GM23338 (cell line): ENCODE measurements around the gene HENMT1. TPM values are rescaled to one million over a fixed set of nuclear protein-coding genes. Genes with fewer than 3 reads are reported as not detected.

Source experiments
- ATAC-seq: fragments of 200-7000 bp; cut with Tn5 transposase; 3 replicates; pipeline ENCODE4 v1.9.1; 2020
- DNase-seq: peaks from one replicate; pipeline ENCODE4 v3.0.0-alpha.2; 2015; ENCODE audit warnings: low spot score
- H2AFZ ChIP-seq: fragments of 200-600 bp; sonication (generic); 2 replicates; pipeline ENCODE4 v1.8.0; 2016; ENCODE audit warnings: antibody characterized with exemption, mild to moderate bottlenecking, moderate library complexity
- H3F3A ChIP-seq: fragments of 200-600 bp; sonication (generic); replicated peaks from 2 replicates; pipeline ENCODE4 v1.8.0; 2017; ENCODE audit warnings: antibody characterized with exemption, mixed run types, low read depth
- H3K27ac ChIP-seq: fragments of 200-600 bp; sonication (generic); 2 replicates; pipeline ENCODE4 v1.6.1; 2016; ENCODE audit warnings: low read depth
- H3K27me3 ChIP-seq: fragments of 200-600 bp; sonication (generic); 2 replicates; pipeline ENCODE4 v1.8.0; 2016; ENCODE audit warnings: mild to moderate bottlenecking, mixed run types, moderate library complexity; ENCODE audit not compliant: insufficient read depth
- H3K36me3 ChIP-seq: fragments of 200-600 bp; sonication (generic); 2 replicates; pipeline ENCODE4 v1.8.0; 2016; ENCODE audit warnings: mild to moderate bottlenecking; ENCODE audit not compliant: insufficient read depth
- H3K4me1 ChIP-seq: fragments of 200-600 bp; sonication (generic); 2 replicates; pipeline ENCODE4 v1.8.0; 2016; ENCODE audit warnings: mild to moderate bottlenecking, moderate library complexity; ENCODE audit not compliant: insufficient read depth
- H3K4me2 ChIP-seq: fragments of 200-600 bp; sonication (generic); 2 replicates; pipeline ENCODE4 v1.7.1; 2017; ENCODE audit warnings: mixed run types
- H3K4me3 ChIP-seq: fragments of 200-600 bp; sonication (generic); 2 replicates; pipeline ENCODE4 v1.6.1; 2016; ENCODE audit warnings: mixed run types
- H3K79me2 ChIP-seq: fragments of 200-600 bp; sonication (generic); replicated peaks from 2 replicates; pipeline ENCODE4 v1.8.0; 2017; ENCODE audit warnings: mild to moderate bottlenecking; ENCODE audit not compliant: insufficient read depth
- H3K9me2 ChIP-seq: fragments of 200-600 bp; sonication (generic); 2 replicates; pipeline ENCODE4 v1.8.0; 2017; ENCODE audit not compliant: insufficient read depth
- H4K20me1 ChIP-seq: fragments of 200-600 bp; sonication (generic); replicated peaks from 2 replicates; pipeline ENCODE4 v1.8.0; 2017; ENCODE audit warnings: mild to moderate bottlenecking; ENCODE audit not compliant: insufficient read depth
- H3K27ac Mint-ChIP-seq: 2 replicates; pipeline ENCODE4 v1.8.0; 2020; ENCODE audit warnings: inconsistent platforms, mild to moderate bottlenecking, moderate library complexity, mixed read lengths
- H3K27me3 Mint-ChIP-seq: 3 replicates; pipeline ENCODE4 v1.8.0; 2022; ENCODE audit warnings: low read depth, mild to moderate bottlenecking, moderate library complexity, mixed read lengths, inconsistent platforms; ENCODE audit not compliant: insufficient read depth, poor library complexity
- H3K36me3 Mint-ChIP-seq: 3 replicates; pipeline ENCODE4 v1.8.0; 2021; ENCODE audit warnings: low read depth, mild to moderate bottlenecking, inconsistent platforms, moderate library complexity, mixed read lengths
- H3K4me1 Mint-ChIP-seq: 3 replicates; pipeline ENCODE4 v1.8.0; 2020; ENCODE audit warnings: mild to moderate bottlenecking, inconsistent platforms, mixed read lengths
- H3K4me3 Mint-ChIP-seq: 3 replicates; pipeline ENCODE4 v1.8.0; 2021; ENCODE audit warnings: moderate library complexity, mild to moderate bottlenecking, inconsistent platforms, mixed read lengths
- H3K9me3 Mint-ChIP-seq: 3 replicates; pipeline ENCODE4 v1.8.0; 2020; ENCODE audit warnings: moderate library complexity, mild to moderate bottlenecking, inconsistent platforms, mixed read lengths
- CREB1 ChIP-seq: fragments of 250-450 bp; sonication (Bioruptor Pico); IDR thresholded peaks from 2 replicates; pipeline ENCODE4 v1.5.0; 2020; ENCODE audit warnings: low read depth, mild to moderate bottlenecking, moderate library complexity
- EZH2 ChIP-seq: fragments of 200-600 bp; sonication (generic); IDR thresholded peaks from one replicate; pipeline ENCODE4 v1.8.0; 2017; ENCODE audit warnings: antibody characterized with exemption, mild to moderate bottlenecking, low read depth; ENCODE audit not compliant: unreplicated experiment
- EZH2phosphoT487 ChIP-seq: fragments of 200-600 bp; sonication (generic); IDR thresholded peaks from one replicate; pipeline ENCODE4 v1.8.1; 2018; ENCODE audit warnings: antibody characterized with exemption; ENCODE audit not compliant: unreplicated experiment
- JUNB ChIP-seq: IDR thresholded peaks from one replicate; pipeline ENCODE4 v1.6.1; 2016; ENCODE audit warnings: antibody characterized with exemption; ENCODE audit not compliant: unreplicated experiment
- NANOG ChIP-seq: IDR thresholded peaks from 2 replicates; pipeline ENCODE4 v1.6.1; 2016; ENCODE audit warnings: antibody characterized with exemption, borderline replicate concordance
- POLR2AphosphoS5 ChIP-seq: IDR thresholded peaks from 2 replicates; pipeline ENCODE4 v1.6.1; 2016; ENCODE audit warnings: antibody characterized with exemption, low read depth
- REST ChIP-seq: IDR thresholded peaks from one replicate; pipeline ENCODE4 v1.6.1; 2018; ENCODE audit warnings: antibody characterized with exemption; ENCODE audit not compliant: unreplicated experiment
- STAT1 ChIP-seq: IDR thresholded peaks from one replicate; pipeline ENCODE4 v1.6.1; 2016; ENCODE audit warnings: antibody characterized with exemption; ENCODE audit not compliant: unreplicated experiment
- ZNF114 ChIP-seq: fragments of 250-450 bp; sonication (Bioruptor Pico); IDR thresholded peaks from 2 replicates; pipeline ENCODE4 v1.5.0; 2020; ENCODE audit warnings: mild to moderate bottlenecking, moderate library complexity
- ZNF331 ChIP-seq: fragments of 250-450 bp; sonication (Bioruptor Pico); IDR thresholded peaks from 2 replicates; pipeline ENCODE4 v1.5.0; 2020; ENCODE audit warnings: low read depth, mild to moderate bottlenecking, moderate library complexity
- polyA plus RNA-seq: library from polyadenylated mRNA; unstranded; fragments of >200 nt; fragmentation: Nextera tagmentation; extraction: Ambion mirVana; gene quantifications from 2 replicates; pipeline ENCODE4 v1.2.1, GENCODE V29; 2016
- total RNA-seq: library from RNA; depleted of rRNA; stranded (reverse); fragments of >200 nt; shearing (Covaris generic); gene quantifications from 2 replicates; pipeline ENCODE4 v1.2.3, GENCODE V29; 2014
- TF ChIP-seq, protein P1 (sequence below): fragments of 250-450 bp; sonication (Bioruptor Pico); IDR thresholded peaks from 2 replicates; pipeline ENCODE4 v1.5.0; 2020; ENCODE audit warnings: mild to moderate bottlenecking, moderate library complexity
- TF ChIP-seq, protein P2 (sequence below), 2 experiments: fragments of 200-600 bp in 1 of 2; sonication (generic) in 1 of 2; conservative IDR thresholded peaks; 2 replicates each; pipeline versions ENCODE4 v1.5.1 to v1.6.1; 2016 to 2017; ENCODE audit warnings: antibody characterized with exemption in 2 of 2, low read depth in 2 of 2, mild to moderate bottlenecking in 2 of 2, moderate library complexity in 1 of 2
- TF ChIP-seq, protein P3 (sequence below): IDR thresholded peaks from 2 replicates; pipeline ENCODE4 v1.6.1; 2016; ENCODE audit warnings: antibody characterized with exemption

The HENMT1 gene
- total and polyA plus RNA-seq, 2 experiments from 2014 or later = 4.7 to 9.7 TPM

- Histone ChIP-seq H3K79me2 (no peaks in the 10 kb centered on the region), H2AFZ (no peak overlapping the region), H3K4me2 (no peak overlapping the region), H4K20me1 (no peaks in the 10 kb centered on the region), H3K36me3 (no peaks in the 10 kb centered on the region), H3F3A (no peaks in the 10 kb centered on the region), H3K9me2 (no peaks in the 10 kb centered on the region), H3K27me3 (peaks cover 21% of the 10 kb centered on the region), H3K4me3 (no peak overlapping the region), H3K4me1 (no peaks in the 10 kb centered on the region; the same call in 1 of the 2 replicates), H3K27ac (no peak overlapping the region)
- peaks cover 2% of the 10 kb centered on the region; the same call in 1 of the 3 replicates for H3K36me3 Mint-ChIP-seq
- H3K27me3 Mint-ChIP-seq = peaks cover 20% of the 10 kb centered on the region
- ATAC-seq (no peak), DNase-seq (no peak)
- no peak overlapping the region for H3K27ac Mint-ChIP-seq
- TF ChIP-seq, protein P1, sequence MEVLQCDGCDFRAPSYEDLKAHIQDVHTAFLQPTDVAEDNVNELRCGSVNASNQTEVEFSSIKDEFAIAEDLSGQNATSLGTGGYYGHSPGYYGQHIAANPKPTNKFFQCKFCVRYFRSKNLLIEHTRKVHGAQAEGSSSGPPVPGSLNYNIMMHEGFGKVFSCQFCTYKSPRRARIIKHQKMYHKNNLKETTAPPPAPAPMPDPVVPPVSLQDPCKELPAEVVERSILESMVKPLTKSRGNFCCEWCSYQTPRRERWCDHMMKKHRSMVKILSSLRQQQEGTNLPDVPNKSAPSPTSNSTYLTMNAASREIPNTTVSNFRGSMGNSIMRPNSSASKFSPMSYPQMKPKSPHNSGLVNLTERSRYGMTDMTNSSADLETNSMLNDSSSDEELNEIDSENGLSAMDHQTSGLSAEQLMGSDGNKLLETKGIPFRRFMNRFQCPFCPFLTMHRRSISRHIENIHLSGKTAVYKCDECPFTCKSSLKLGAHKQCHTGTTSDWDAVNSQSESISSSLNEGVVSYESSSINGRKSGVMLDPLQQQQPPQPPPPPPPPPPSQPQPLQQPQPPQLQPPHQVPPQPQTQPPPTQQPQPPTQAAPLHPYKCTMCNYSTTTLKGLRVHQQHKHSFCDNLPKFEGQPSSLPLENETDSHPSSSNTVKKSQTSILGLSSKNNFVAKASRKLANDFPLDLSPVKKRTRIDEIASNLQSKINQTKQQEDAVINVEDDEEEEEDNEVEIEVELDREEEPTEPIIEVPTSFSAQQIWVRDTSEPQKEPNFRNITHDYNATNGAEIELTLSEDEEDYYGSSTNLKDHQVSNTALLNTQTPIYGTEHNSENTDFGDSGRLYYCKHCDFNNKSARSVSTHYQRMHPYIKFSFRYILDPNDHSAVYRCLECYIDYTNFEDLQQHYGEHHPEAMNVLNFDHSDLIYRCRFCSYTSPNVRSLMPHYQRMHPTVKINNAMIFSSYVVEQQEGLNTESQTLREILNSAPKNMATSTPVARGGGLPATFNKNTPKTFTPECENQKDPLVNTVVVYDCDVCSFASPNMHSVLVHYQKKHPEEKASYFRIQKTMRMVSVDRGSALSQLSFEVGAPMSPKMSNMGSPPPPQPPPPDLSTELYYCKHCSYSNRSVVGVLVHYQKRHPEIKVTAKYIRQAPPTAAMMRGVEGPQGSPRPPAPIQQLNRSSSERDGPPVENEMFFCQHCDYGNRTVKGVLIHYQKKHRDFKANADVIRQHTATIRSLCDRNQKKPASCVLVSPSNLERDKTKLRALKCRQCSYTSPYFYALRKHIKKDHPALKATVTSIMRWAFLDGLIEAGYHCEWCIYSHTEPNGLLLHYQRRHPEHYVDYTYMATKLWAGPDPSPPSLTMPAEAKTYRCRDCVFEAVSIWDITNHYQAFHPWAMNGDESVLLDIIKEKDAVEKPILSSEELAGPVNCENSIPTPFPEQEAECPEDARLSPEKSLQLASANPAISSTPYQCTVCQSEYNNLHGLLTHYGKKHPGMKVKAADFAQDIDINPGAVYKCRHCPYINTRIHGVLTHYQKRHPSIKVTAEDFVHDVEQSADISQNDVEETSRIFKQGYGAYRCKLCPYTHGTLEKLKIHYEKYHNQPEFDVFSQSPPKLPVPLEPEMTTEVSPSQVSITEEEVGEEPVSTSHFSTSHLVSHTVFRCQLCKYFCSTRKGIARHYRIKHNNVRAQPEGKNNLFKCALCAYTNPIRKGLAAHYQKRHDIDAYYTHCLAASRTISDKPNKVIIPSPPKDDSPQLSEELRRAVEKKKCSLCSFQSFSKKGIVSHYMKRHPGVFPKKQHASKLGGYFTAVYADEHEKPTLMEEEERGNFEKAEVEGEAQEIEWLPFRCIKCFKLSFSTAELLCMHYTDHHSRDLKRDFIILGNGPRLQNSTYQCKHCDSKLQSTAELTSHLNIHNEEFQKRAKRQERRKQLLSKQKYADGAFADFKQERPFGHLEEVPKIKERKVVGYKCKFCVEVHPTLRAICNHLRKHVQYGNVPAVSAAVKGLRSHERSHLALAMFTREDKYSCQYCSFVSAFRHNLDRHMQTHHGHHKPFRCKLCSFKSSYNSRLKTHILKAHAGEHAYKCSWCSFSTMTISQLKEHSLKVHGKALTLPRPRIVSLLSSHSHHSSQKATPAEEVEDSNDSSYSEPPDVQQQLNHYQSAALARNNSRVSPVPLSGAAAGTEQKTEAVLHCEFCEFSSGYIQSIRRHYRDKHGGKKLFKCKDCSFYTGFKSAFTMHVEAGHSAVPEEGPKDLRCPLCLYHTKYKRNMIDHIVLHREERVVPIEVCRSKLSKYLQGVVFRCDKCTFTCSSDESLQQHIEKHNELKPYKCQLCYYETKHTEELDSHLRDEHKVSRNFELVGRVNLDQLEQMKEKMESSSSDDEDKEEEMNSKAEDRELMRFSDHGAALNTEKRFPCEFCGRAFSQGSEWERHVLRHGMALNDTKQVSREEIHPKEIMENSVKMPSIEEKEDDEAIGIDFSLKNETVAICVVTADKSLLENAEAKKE (CRISPR knock-in tag) = no peak
- TF ChIP-seq REST (no peak), ZNF331 (no peak), ZNF114 (no peak), EZH2 (no peak), STAT1 (no peak), EZH2phosphoT487 (no peak), NANOG (no peak), POLR2AphosphoS5 (no peak), CREB1 (CRISPR knock-in tag) (no peak), JUNB (no peak)
- TF ChIP-seq, protein P2, sequence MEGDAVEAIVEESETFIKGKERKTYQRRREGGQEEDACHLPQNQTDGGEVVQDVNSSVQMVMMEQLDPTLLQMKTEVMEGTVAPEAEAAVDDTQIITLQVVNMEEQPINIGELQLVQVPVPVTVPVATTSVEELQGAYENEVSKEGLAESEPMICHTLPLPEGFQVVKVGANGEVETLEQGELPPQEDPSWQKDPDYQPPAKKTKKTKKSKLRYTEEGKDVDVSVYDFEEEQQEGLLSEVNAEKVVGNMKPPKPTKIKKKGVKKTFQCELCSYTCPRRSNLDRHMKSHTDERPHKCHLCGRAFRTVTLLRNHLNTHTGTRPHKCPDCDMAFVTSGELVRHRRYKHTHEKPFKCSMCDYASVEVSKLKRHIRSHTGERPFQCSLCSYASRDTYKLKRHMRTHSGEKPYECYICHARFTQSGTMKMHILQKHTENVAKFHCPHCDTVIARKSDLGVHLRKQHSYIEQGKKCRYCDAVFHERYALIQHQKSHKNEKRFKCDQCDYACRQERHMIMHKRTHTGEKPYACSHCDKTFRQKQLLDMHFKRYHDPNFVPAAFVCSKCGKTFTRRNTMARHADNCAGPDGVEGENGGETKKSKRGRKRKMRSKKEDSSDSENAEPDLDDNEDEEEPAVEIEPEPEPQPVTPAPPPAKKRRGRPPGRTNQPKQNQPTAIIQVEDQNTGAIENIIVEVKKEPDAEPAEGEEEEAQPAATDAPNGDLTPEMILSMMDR (conservative IDR thresholded peaks at IDR 0.05; ENCODE audit: low read depth in 2 of 2) = no peak
- TF ChIP-seq, protein P3, sequence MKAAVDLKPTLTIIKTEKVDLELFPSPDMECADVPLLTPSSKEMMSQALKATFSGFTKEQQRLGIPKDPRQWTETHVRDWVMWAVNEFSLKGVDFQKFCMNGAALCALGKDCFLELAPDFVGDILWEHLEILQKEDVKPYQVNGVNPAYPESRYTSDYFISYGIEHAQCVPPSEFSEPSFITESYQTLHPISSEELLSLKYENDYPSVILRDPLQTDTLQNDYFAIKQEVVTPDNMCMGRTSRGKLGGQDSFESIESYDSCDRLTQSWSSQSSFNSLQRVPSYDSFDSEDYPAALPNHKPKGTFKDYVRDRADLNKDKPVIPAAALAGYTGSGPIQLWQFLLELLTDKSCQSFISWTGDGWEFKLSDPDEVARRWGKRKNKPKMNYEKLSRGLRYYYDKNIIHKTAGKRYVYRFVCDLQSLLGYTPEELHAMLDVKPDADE = no peak
- H3K4me1 Mint-ChIP-seq = no peaks in the 10 kb centered on the region; the same call in 2 of the 3 replicates
- peaks cover 9% of the 10 kb centered on the region; the same call in 2 of the 3 replicates for H3K9me3 Mint-ChIP-seq
- no peak overlapping the region for H3K4me3 Mint-ChIP-seq
Measured at GRCh38 chr1:108664481-108664880, 3.6 kb upstream of the HENMT1 start.
